ENCODE measurements around the gene KXD1.

DNA sequence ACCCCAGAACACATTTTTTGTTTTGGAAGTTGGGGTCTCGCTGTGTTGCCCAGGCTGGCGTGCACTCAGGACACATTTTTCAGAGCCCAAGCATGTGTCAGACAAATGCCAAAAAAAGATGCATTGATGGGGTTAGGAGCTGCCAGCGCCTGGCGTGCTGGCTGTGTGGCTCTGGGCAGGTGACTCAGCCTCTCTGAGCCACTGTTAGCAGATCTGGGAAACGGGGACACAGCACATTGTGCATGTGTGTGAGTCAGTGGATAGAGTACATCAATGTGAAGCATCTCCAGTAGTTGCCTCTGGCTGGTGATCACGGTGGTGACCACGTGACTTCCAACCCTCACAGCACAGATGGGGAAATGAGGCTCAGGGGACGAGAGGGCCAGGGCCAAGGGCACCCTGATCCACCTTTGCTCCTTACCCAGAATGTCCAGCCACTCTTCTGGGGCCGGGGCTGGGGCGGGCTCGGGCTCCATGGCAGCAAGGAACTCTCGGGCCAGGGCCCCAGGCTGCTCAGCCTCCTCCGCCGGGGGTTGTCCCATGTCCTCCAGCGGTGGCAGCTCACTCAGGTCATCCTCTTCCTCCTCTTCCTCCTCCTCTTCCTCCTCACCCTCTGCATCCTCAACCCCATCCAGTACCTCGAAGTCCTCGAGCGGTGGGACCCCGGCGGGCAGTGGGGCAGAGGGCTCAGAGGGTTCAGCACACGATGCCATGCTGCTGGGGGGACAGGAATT lies 16.2 kb upstream of the KXD1 start:
- TF ChIP-seq CTCF (conservative IDR thresholded peaks at IDR 0.05 in 1 of 2, IDR thresholded peaks at IDR 0.05 in 1 of 2; ENCODE audit: low read depth in 1 of 2, low read length in 2 of 2) = no peak
- no peak for TF ChIP-seq EZH2 (IDR thresholded peaks at IDR 0.05; ENCODE audit: low read length, missing control alignments)
